ENCODE results near the gene TBC1D20.

Gene TBC1D20

GRCh38 chr20:412081-412480 is 50.3 kb downstream of the TBC1D20 start:
- Histone ChIP-seq H3K4me1 (ENCODE audit: low read length) (peaks cover 11% of the 10 kb centered on the region), H3K27me3 (ENCODE audit: low read depth, low read length) (no peaks in the 10 kb centered on the region), H3K27ac (ENCODE audit: low read length) (no peak overlapping the region), H4K20me1 (ENCODE audit: insufficient read depth, low read length) (0 out of 2 replicates have a peak, but pooled peaks cover 3% of the 10 kb centered on the region), H3K9me3 (ENCODE audit: insufficient read depth, low read length) (no peaks in the 10 kb centered on the region), H3K36me3 (replicated peaks; ENCODE audit: low read depth, low read length) (peaks cover 43% of the 10 kb centered on the region), H3K9ac (ENCODE audit: low read length) (no peak overlapping the region), H2AFZ (ENCODE audit: low read depth, low read length) (no peak overlapping the region), H3K4me2 (ENCODE audit: low read length) (no peak overlapping the region), H3K4me3 (ENCODE audit: low read length) (no peak overlapping the region), H3K79me2 (ENCODE audit: low read length) (peaks cover 49% of the 10 kb centered on the region)
- TF ChIP-seq CTCF (IDR thresholded peaks at IDR 0.05; ENCODE audit: low read depth, low read length), result no peak
- no peak for TF ChIP-seq EZH2phosphoT487 (IDR thresholded peaks at IDR 0.05; ENCODE audit: low read depth)

GRCh38 chr20:409697-410559 is 52.4 kb downstream of the TBC1D20 start:
- H3K79me2 ChIP-seq (ENCODE audit: low read length), result peaks cover 49% of the 10 kb centered on the region
- H3K36me3 ChIP-seq (replicated peaks; ENCODE audit: low read depth, low read length), result peaks cover 39% of the 10 kb centered on the region
- peak overlapping the region; percentile 98 for H3K4me2 ChIP-seq (ENCODE audit: low read length)
- H3K4me1 ChIP-seq (ENCODE audit: low read length), result peaks cover 17% of the 10 kb centered on the region
- no peaks in the 10 kb centered on the region for H3K27me3 ChIP-seq (ENCODE audit: low read depth, low read length)
- TF ChIP-seq EZH2phosphoT487 (IDR thresholded peaks at IDR 0.05; ENCODE audit: low read depth) (no peak), CTCF (IDR thresholded peaks at IDR 0.05; ENCODE audit: low read depth, low read length) (no peak)
- 0 out of 2 replicates have a peak, but pooled peaks cover 3% of the 10 kb centered on the region for H4K20me1 ChIP-seq (ENCODE audit: insufficient read depth, low read length)
- H2AFZ ChIP-seq (ENCODE audit: low read depth, low read length), result no peak overlapping the region
- no peaks in the 10 kb centered on the region for H3K9me3 ChIP-seq (ENCODE audit: insufficient read depth, low read length)
- 0 out of 2 replicates have a peak overlapping the region, but pooled peaks have one; percentile 69 for H3K27ac ChIP-seq (ENCODE audit: low read length)
- H3K9ac ChIP-seq (ENCODE audit: low read length), result peak overlapping the region; percentile 92
- peak overlapping the region; percentile 95 for H3K4me3 ChIP-seq (ENCODE audit: low read length)

- TF ChIP-seq CTCF (IDR thresholded peaks at IDR 0.05; ENCODE audit: low read depth, low read length) (no peak), EZH2phosphoT487 (IDR thresholded peaks at IDR 0.05; ENCODE audit: low read depth) (no peak)
- peak overlapping the region; percentile 95 for H3K4me3 ChIP-seq (ENCODE audit: low read length)
- peaks cover 39% of the 10 kb centered on the region for H3K36me3 ChIP-seq (replicated peaks; ENCODE audit: low read depth, low read length)
- H3K27ac ChIP-seq (ENCODE audit: low read length), result peak overlapping the region; percentile 69
- peak overlapping the region; percentile 98 for H3K4me2 ChIP-seq (ENCODE audit: low read length)
- no peak overlapping the region for H2AFZ ChIP-seq (ENCODE audit: low read depth, low read length)
- peak overlapping the region; percentile 92 for H3K9ac ChIP-seq (ENCODE audit: low read length)
- no peaks in the 10 kb centered on the region for H3K27me3 ChIP-seq (ENCODE audit: low read depth, low read length)
- H4K20me1 ChIP-seq (ENCODE audit: insufficient read depth, low read length), result 0 out of 2 replicates have a peak, but pooled peaks cover 3% of the 10 kb centered on the region
- peaks cover 17% of the 10 kb centered on the region for H3K4me1 ChIP-seq (ENCODE audit: low read length)
- no peaks in the 10 kb centered on the region for H3K9me3 ChIP-seq (ENCODE audit: insufficient read depth, low read length)
- H3K79me2 ChIP-seq (ENCODE audit: low read length), result peaks cover 48% of the 10 kb centered on the region
These were observed 53.3 kb downstream of the TBC1D20 start for GRCh38 chr20:408843-409696.
